HEK293 (cell line): Measurements from ENCODE around the gene NEK2.

ENCODE experiments used
- CTCF ChIA-PET: fragments of 350-600 bp; formaldehyde crosslinking; extraction: SDS; loops from one replicate; lab custom pipeline; 2021; ENCODE audit warnings: antibody characterized with exemption; lab: Yijun Ruan, JAX
- POLR2A ChIA-PET: fragments of 300-600 bp; formaldehyde crosslinking; extraction: SDS; loops from one replicate; lab custom pipeline; 2020; ENCODE audit warnings: antibody characterized with exemption, inconsistent platforms; lab: Yijun Ruan, JAX
- H3K27ac ChIP-seq: fragments of 200-500 bp; sonication (Bioruptor generic); 2 replicates; pipeline ENCODE4 v1.5.1; 2014; ENCODE audit warnings: low read depth, low read length, control low read depth, inconsistent platforms; ENCODE audit errors: extremely low read depth
- H3K36me3 ChIP-seq, 2 experiments: fragments of 200-500 bp in 1 of 2; sonication (Bioruptor generic) in 1 of 2; 1 replicate in 1 of 2; 2 replicates in 1 of 2; pipeline ENCODE4 v1.5.1; 2014 to 2017; ENCODE audit warnings: inconsistent platforms in 2 of 2, low read length in 2 of 2; ENCODE audit not compliant: control insufficient read depth in 2 of 2, insufficient read depth in 1 of 2
- H3K4me1 ChIP-seq: fragments of 200-500 bp; sonication (Bioruptor generic); 2 replicates; pipeline ENCODE4 v1.5.1; 2014; ENCODE audit warnings: mild to moderate bottlenecking, low read length, inconsistent platforms; ENCODE audit not compliant: control insufficient read depth, insufficient read depth
- H3K4me3 ChIP-seq: 2 replicates; pipeline ENCODE4 v1.5.1; 2011; ENCODE audit warnings: low read depth, mild to moderate bottlenecking, control low read depth, low read length, moderate library complexity
- H3K9me3 ChIP-seq: fragments of 200-500 bp; sonication (Bioruptor generic); 2 replicates; pipeline ENCODE4 v1.5.1; 2014; ENCODE audit warnings: low read depth, low read length, inconsistent platforms; ENCODE audit not compliant: control insufficient read depth, insufficient read depth
- GLI2 ChIP-seq: fragments of 450-650 bp; formaldehyde crosslinking; IDR thresholded peaks from 2 replicates; pipeline ENCODE4; 2017; ENCODE audit warnings: missing biosample characterization, missing genetic modification characterization, low read depth, borderline replicate concordance
- MYNN ChIP-seq: fragments of 450-650 bp; formaldehyde crosslinking; IDR thresholded peaks from 2 replicates; pipeline ENCODE4 v1.5.1; 2016; ENCODE audit warnings: missing biosample characterization, missing genetic modification characterization, borderline replicate concordance
- PATZ1 ChIP-seq: fragments of 450-650 bp; formaldehyde crosslinking; IDR thresholded peaks from 2 replicates; pipeline ENCODE4 v1.5.1; 2016; ENCODE audit warnings: missing biosample characterization, missing genetic modification characterization
- ZBTB7A ChIP-seq: fragments of 450-650 bp; formaldehyde crosslinking; IDR thresholded peaks from 2 replicates; pipeline ENCODE4 v1.5.1; 2016; ENCODE audit warnings: low read depth, missing biosample characterization, missing genetic modification characterization
- ZNF138 ChIP-seq: fragments of 450-650 bp; formaldehyde crosslinking; IDR thresholded peaks from 2 replicates; pipeline ENCODE4 v1.5.1; 2016; ENCODE audit warnings: missing biosample characterization, missing genetic modification characterization, borderline replicate concordance
- ZNF184 ChIP-seq: fragments of 450-650 bp; IDR thresholded peaks from 2 replicates; pipeline ENCODE4 v1.5.1; 2018; ENCODE audit warnings: missing biosample characterization, mild to moderate bottlenecking, missing genetic modification characterization
- ZNF214 ChIP-seq: fragments of 450-650 bp; formaldehyde crosslinking; IDR thresholded peaks from 2 replicates; pipeline ENCODE4 v1.5.1; 2017; ENCODE audit warnings: missing biosample characterization, mild to moderate bottlenecking, missing genetic modification characterization, borderline replicate concordance
- ZNF239 ChIP-seq: fragments of 450-650 bp; formaldehyde crosslinking; IDR thresholded peaks from 2 replicates; pipeline ENCODE4 v1.5.1; 2016; ENCODE audit warnings: missing biosample characterization, missing genetic modification characterization
- ZNF280C ChIP-seq: fragments of 450-650 bp; formaldehyde crosslinking; IDR thresholded peaks from 2 replicates; pipeline ENCODE4 v1.5.1; 2016; ENCODE audit warnings: missing biosample characterization, missing genetic modification characterization
- ZNF280D ChIP-seq: fragments of 450-650 bp; formaldehyde crosslinking; IDR thresholded peaks from 2 replicates; pipeline ENCODE4 v1.5.1; 2016; ENCODE audit warnings: missing biosample characterization, missing genetic modification characterization
- ZNF404 ChIP-seq: fragments of 450-650 bp; formaldehyde crosslinking; IDR thresholded peaks from 2 replicates; pipeline ENCODE4 v1.5.1; 2017; ENCODE audit warnings: missing biosample characterization, missing genetic modification characterization
- ZNF423 ChIP-seq: fragments of 450-650 bp; formaldehyde crosslinking; IDR thresholded peaks from 2 replicates; pipeline ENCODE4 v1.5.1; 2016; ENCODE audit warnings: missing biosample characterization, missing genetic modification characterization
- ZNF555 ChIP-seq: fragments of 450-650 bp; formaldehyde crosslinking; conservative IDR thresholded peaks from 2 replicates; pipeline ENCODE4 v1.5.1; 2017; ENCODE audit warnings: missing biosample characterization, mild to moderate bottlenecking, missing genetic modification characterization, inconsistent platforms
- ZNF585B ChIP-seq: fragments of 450-650 bp; formaldehyde crosslinking; IDR thresholded peaks from 2 replicates; pipeline ENCODE4 v1.5.1; 2016; ENCODE audit warnings: missing biosample characterization, missing genetic modification characterization
- ZNF664 ChIP-seq: fragments of 450-650 bp; formaldehyde crosslinking; IDR thresholded peaks from 2 replicates; pipeline ENCODE4 v1.5.1; 2016; ENCODE audit warnings: missing biosample characterization, missing genetic modification characterization
- ZSCAN23 ChIP-seq: fragments of 450-650 bp; formaldehyde crosslinking; IDR thresholded peaks from 2 replicates; pipeline ENCODE4 v1.5.1; 2016; ENCODE audit warnings: missing biosample characterization, missing genetic modification characterization
- TF ChIP-seq, protein P1 (sequence below): sonication (generic); formaldehyde crosslinking; IDR thresholded peaks from 2 replicates; pipeline ENCODE4 v1.8.1; 2022; ENCODE audit warnings: mild to moderate bottlenecking, moderate library complexity, missing genetic modification reagents
- TF ChIP-seq, protein P2 (sequence below): fragments of 450-650 bp; formaldehyde crosslinking; IDR thresholded peaks from 2 replicates; pipeline ENCODE4 v1.5.1; 2017; ENCODE audit warnings: missing biosample characterization, missing genetic modification characterization

Gene NEK2

DNA sequence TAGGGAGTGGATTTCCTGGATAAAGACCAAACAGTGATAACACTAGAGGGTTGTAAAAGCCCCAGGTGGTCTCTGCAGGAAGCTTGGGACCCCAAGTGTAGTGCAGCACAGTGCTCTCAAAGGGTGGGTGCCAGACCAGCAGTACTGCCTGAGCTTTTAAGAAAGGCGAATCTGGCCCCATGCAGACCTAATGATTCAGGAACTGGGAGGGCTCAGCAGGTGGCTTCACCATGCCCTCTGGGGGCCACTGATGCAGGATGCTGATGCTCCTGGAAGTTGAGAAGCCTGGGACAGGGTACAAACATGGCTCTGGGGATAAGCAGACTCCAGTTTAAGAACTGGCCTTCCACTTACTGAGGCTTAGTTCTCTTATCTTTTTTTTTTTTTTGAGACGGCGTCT lies 29.1 kb upstream of the NEK2 start (continued):
- TF ChIP-seq ZNF138 (no peak), GLI2 (tag by site-specific recombination) (no peak), ZSCAN23 (tag by site-specific recombination) (no peak), MYNN (tag by site-specific recombination) (no peak), ZNF555 (tag by site-specific recombination) (no peak), ZBTB7A (no peak)

DNA sequence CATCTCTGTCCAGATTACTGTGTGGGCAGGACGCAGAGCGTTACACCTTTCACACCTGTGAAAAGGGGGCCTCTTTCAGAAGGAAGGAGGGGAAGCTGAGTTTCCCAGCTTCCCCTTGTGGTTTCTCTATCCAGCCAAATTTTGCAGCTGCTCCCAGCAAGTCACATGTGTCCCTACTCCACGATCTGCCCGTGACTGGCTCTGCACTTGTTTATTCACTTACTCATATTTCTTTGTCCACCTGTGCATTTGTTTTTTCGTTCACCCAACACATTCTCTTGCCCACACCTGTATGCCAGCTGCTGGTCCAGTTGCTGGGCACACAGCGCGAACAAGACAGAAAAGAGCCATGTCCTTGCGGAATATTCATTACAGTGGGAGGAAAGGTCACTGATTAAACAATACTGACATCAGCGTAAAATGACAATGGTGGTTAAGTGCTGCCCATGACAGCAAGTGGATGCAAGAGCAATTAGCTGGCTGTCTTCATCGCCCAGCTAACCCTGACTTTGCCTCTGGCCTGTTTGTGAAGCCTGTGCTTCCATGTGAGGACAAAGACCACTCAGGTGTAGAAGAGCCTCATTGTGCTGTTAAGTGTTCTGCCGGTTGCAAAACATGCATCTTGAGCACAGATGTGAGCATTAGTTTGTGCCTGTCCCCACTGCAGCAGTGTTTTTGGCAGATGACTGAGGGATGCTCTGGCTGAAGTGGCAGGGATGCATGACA lies 28.6 kb upstream of the NEK2 start:
- H3K4me3 ChIP-seq = no peak overlapping the region
- H3K4me1 ChIP-seq = no peaks in the 10 kb centered on the region
- no peaks in the 10 kb centered on the region for H3K9me3 ChIP-seq
- ChIA-PET POLR2A (no interaction called here), CTCF (interaction anchor here (0.6 kb wide), 1 partner anchor 22 kb away, joined by 3 read pairs; no protein-coding TSS in a partner anchor)
- TF ChIP-seq, protein P1, sequence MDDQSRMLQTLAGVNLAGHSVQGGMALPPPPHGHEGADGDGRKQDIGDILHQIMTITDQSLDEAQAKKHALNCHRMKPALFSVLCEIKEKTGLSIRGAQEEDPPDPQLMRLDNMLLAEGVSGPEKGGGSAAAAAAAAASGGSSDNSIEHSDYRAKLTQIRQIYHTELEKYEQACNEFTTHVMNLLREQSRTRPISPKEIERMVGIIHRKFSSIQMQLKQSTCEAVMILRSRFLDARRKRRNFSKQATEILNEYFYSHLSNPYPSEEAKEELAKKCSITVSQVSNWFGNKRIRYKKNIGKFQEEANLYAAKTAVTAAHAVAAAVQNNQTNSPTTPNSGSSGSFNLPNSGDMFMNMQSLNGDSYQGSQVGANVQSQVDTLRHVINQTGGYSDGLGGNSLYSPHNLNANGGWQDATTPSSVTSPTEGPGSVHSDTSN = no peak
- TF ChIP-seq ZNF280C (tag by site-specific recombination) (no peak), ZNF585B (no peak), ZNF664 (tag by site-specific recombination) (no peak), ZNF404 (tag by site-specific recombination) (no peak), ZNF280D (tag by site-specific recombination) (no peak), ZNF555 (tag by site-specific recombination) (no peak), ZNF423 (tag by site-specific recombination) (no peak), ZNF184 (no peak), ZNF239 (no peak), ZNF214 (tag by site-specific recombination) (no peak), PATZ1 (no peak)
- TF ChIP-seq, protein P2, sequence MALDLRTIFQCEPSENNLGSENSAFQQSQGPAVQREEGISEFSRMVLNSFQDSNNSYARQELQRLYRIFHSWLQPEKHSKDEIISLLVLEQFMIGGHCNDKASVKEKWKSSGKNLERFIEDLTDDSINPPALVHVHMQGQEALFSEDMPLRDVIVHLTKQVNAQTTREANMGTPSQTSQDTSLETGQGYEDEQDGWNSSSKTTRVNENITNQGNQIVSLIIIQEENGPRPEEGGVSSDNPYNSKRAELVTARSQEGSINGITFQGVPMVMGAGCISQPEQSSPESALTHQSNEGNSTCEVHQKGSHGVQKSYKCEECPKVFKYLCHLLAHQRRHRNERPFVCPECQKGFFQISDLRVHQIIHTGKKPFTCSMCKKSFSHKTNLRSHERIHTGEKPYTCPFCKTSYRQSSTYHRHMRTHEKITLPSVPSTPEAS = no peak
- no peak overlapping the region for H3K27ac ChIP-seq
- H3K36me3 ChIP-seq = no peaks in the 10 kb centered on the region
